HEK293 (cell line): Measurements from ENCODE around the gene CHERP.

Experiments used
- CTCF ChIA-PET: fragments of 350-600 bp; formaldehyde crosslinking; extraction: SDS; loops from one replicate; lab custom pipeline; 2021; ENCODE audit warnings: antibody characterized with exemption; lab: Yijun Ruan, JAX
- POLR2A ChIA-PET: fragments of 300-600 bp; formaldehyde crosslinking; extraction: SDS; loops from one replicate; lab custom pipeline; 2020; ENCODE audit warnings: antibody characterized with exemption, inconsistent platforms; lab: Yijun Ruan, JAX
- H3K27ac ChIP-seq: fragments of 200-500 bp; sonication (Bioruptor generic); 2 replicates; pipeline ENCODE4 v1.5.1; 2014; ENCODE audit warnings: low read depth, low read length, control low read depth, inconsistent platforms; ENCODE audit errors: extremely low read depth
- H3K36me3 ChIP-seq, 2 experiments: fragments of 200-500 bp in 1 of 2; sonication (Bioruptor generic) in 1 of 2; 1 replicate in 1 of 2; 2 replicates in 1 of 2; pipeline ENCODE4 v1.5.1; 2014 to 2017; ENCODE audit warnings: inconsistent platforms in 2 of 2, low read length in 2 of 2; ENCODE audit not compliant: control insufficient read depth in 2 of 2, insufficient read depth in 1 of 2
- H3K4me1 ChIP-seq: fragments of 200-500 bp; sonication (Bioruptor generic); 2 replicates; pipeline ENCODE4 v1.5.1; 2014; ENCODE audit warnings: mild to moderate bottlenecking, low read length, inconsistent platforms; ENCODE audit not compliant: control insufficient read depth, insufficient read depth
- H3K4me3 ChIP-seq: 2 replicates; pipeline ENCODE4 v1.5.1; 2011; ENCODE audit warnings: low read depth, mild to moderate bottlenecking, control low read depth, low read length, moderate library complexity
- H3K9me3 ChIP-seq: fragments of 200-500 bp; sonication (Bioruptor generic); 2 replicates; pipeline ENCODE4 v1.5.1; 2014; ENCODE audit warnings: low read depth, low read length, inconsistent platforms; ENCODE audit not compliant: control insufficient read depth, insufficient read depth
- HOXC10 ChIP-seq: sonication (generic); formaldehyde crosslinking; IDR thresholded peaks from 2 replicates; pipeline ENCODE4 v1.8.1; 2023; ENCODE audit warnings: mild to moderate bottlenecking, missing genetic modification reagents
- REPIN1 ChIP-seq: fragments of 450-650 bp; formaldehyde crosslinking; IDR thresholded peaks from 2 replicates; pipeline ENCODE4 v1.5.1; 2017; ENCODE audit warnings: missing biosample characterization, missing genetic modification characterization, low read depth
- SETDB1 ChIP-seq: IDR thresholded peaks from one replicate; pipeline ENCODE4 v1.6.1; 2017; ENCODE audit warnings: mild to moderate bottlenecking, low read length, moderate library complexity, mixed read lengths; ENCODE audit not compliant: insufficient read length
- ZNF138 ChIP-seq: fragments of 450-650 bp; formaldehyde crosslinking; IDR thresholded peaks from 2 replicates; pipeline ENCODE4 v1.5.1; 2016; ENCODE audit warnings: missing biosample characterization, missing genetic modification characterization, borderline replicate concordance
- ZNF146 ChIP-seq: fragments of 450-650 bp; formaldehyde crosslinking; IDR thresholded peaks from 2 replicates; pipeline ENCODE4 v1.5.1; 2016; ENCODE audit warnings: missing biosample characterization, missing genetic modification characterization
- ZNF16 ChIP-seq: fragments of 450-650 bp; formaldehyde crosslinking; IDR thresholded peaks from 2 replicates; pipeline ENCODE4 v1.5.1; 2016; ENCODE audit warnings: low read depth, missing biosample characterization, missing genetic modification characterization
- ZNF223 ChIP-seq: fragments of 450-650 bp; formaldehyde crosslinking; IDR thresholded peaks from 2 replicates; pipeline ENCODE4 v1.5.1; 2016; ENCODE audit warnings: missing biosample characterization, missing genetic modification characterization
- ZNF335 ChIP-seq: fragments of 450-650 bp; formaldehyde crosslinking; conservative IDR thresholded peaks from 2 replicates; pipeline ENCODE4 v1.5.1; 2016; ENCODE audit warnings: missing biosample characterization, missing genetic modification characterization
- ZNF510 ChIP-seq: fragments of 450-650 bp; formaldehyde crosslinking; IDR thresholded peaks from 2 replicates; pipeline ENCODE4 v1.5.1; 2018; ENCODE audit warnings: mild to moderate bottlenecking, missing genetic modification characterization, missing biosample characterization; ENCODE audit not compliant: insufficient replicate concordance
- ZNF549 ChIP-seq: fragments of 450-650 bp; IDR thresholded peaks from 2 replicates; pipeline ENCODE4 v1.5.1; 2018; ENCODE audit warnings: missing biosample characterization, missing genetic modification characterization, mild to moderate bottlenecking, inconsistent platforms, moderate library complexity
- ZNF747 ChIP-seq: fragments of 450-650 bp; formaldehyde crosslinking; IDR thresholded peaks from 2 replicates; pipeline ENCODE4 v1.5.1; 2016; ENCODE audit warnings: missing biosample characterization, missing genetic modification characterization
- ZNF768 ChIP-seq: fragments of 450-650 bp; formaldehyde crosslinking; IDR thresholded peaks from 2 replicates; pipeline ENCODE4 v1.5.1; 2018; ENCODE audit warnings: missing biosample characterization, mild to moderate bottlenecking, missing genetic modification characterization
- ZNF837 ChIP-seq: fragments of 450-650 bp; formaldehyde crosslinking; IDR thresholded peaks from 2 replicates; pipeline ENCODE4 v1.5.1; 2016; ENCODE audit warnings: missing biosample characterization, missing genetic modification characterization
- ZSCAN30 ChIP-seq: fragments of 450-650 bp; IDR thresholded peaks from 2 replicates; pipeline ENCODE4 v1.5.1; 2018; ENCODE audit warnings: missing biosample characterization, mild to moderate bottlenecking, missing genetic modification characterization, moderate library complexity
- TF ChIP-seq, protein P1 (sequence below): fragments of 450-650 bp; formaldehyde crosslinking; IDR thresholded peaks from 2 replicates; pipeline ENCODE4 v1.5.1; 2017; ENCODE audit warnings: missing biosample characterization, missing genetic modification characterization
- TF ChIP-seq, protein P2 (sequence below): fragments of 450-650 bp; formaldehyde crosslinking; IDR thresholded peaks from 2 replicates; pipeline ENCODE4 v1.5.1; 2016; ENCODE audit warnings: missing biosample characterization, missing genetic modification characterization
- TF ChIP-seq, protein P3 (sequence below): fragments of 450-650 bp; formaldehyde crosslinking; IDR thresholded peaks from 2 replicates; pipeline ENCODE4 v1.5.1; 2016; ENCODE audit warnings: missing biosample characterization, missing genetic modification characterization
- TF ChIP-seq, protein P4 (sequence below): fragments of 450-650 bp; formaldehyde crosslinking; IDR thresholded peaks from 2 replicates; pipeline ENCODE4 v1.5.1; 2016; ENCODE audit warnings: missing biosample characterization, missing genetic modification characterization, borderline replicate concordance
- TF ChIP-seq, protein P5 (sequence below): fragments of 450-650 bp; formaldehyde crosslinking; IDR thresholded peaks from 2 replicates; pipeline ENCODE4 v1.5.1; 2016; ENCODE audit warnings: missing biosample characterization, missing genetic modification characterization, low read depth

Gene CHERP

DNA sequence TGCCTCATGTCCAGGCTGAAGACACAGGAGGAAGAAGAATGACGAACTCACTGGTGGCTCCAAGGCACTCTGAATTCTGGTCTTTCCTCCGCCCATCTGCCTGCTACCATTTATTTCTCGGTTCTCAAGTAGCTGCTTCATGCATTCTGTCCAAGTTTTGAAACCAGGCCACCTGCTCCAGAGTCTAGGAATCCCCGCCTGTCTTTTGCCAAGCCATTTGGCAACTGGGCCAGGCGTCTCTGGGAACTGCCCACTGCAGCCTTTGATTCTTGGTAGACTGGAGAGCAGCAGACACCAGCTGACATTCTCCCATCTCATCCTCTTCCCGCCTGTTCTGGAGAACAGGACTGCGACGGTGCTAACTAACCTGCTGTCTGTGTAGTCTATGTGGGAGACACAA is 19.1 kb upstream of the CHERP start:
- Histone ChIP-seq H3K27ac (no peak overlapping the region), H3K4me1 (no peaks in the 10 kb centered on the region), H3K36me3 (peaks cover 38 to 65% of the 10 kb centered on the region in 2 experiments; a peak in 2 of 3 replicates), H3K4me3 (no peak overlapping the region), H3K9me3 (no peaks in the 10 kb centered on the region)
- ChIA-PET CTCF (interaction anchor here (0.5 to 1.2 kb wide), 2 partner anchors 86 to 120 kb away, joined by 3 to 4 read pairs; no protein-coding TSS in a partner anchor), POLR2A (no interaction called here)
- TF ChIP-seq, protein P1, sequence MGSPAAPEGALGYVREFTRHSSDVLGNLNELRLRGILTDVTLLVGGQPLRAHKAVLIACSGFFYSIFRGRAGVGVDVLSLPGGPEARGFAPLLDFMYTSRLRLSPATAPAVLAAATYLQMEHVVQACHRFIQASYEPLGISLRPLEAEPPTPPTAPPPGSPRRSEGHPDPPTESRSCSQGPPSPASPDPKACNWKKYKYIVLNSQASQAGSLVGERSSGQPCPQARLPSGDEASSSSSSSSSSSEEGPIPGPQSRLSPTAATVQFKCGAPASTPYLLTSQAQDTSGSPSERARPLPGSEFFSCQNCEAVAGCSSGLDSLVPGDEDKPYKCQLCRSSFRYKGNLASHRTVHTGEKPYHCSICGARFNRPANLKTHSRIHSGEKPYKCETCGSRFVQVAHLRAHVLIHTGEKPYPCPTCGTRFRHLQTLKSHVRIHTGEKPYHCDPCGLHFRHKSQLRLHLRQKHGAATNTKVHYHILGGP (tag by site-specific recombination): no peak
- TF ChIP-seq ZSCAN30 (tag by site-specific recombination) (no peak), ZNF146 (tag by site-specific recombination) (no peak), ZNF747 (tag by site-specific recombination) (no peak), ZNF16 (no peak), REPIN1 (tag by site-specific recombination) (no peak), ZNF768 (tag by site-specific recombination) (no peak), HOXC10 (CRISPR knock-in tag) (no peak), ZNF223 (tag by site-specific recombination) (no peak), ZNF837 (tag by site-specific recombination) (no peak), ZNF138 (tag by site-specific recombination) (no peak)
- TF ChIP-seq, protein P2, sequence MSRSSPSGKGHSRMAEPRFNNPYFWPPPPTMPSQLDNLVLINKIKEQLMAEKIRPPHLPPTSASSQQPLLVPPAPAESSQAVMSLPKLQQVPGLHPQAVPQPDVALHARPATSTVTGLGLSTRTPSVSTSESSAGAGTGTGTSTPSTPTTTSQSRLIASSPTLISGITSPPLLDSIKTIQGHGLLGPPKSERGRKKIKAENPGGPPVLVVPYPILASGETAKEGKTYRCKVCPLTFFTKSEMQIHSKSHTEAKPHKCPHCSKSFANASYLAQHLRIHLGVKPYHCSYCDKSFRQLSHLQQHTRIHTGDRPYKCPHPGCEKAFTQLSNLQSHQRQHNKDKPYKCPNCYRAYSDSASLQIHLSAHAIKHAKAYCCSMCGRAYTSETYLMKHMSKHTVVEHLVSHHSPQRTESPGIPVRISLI (tag by site-specific recombination): no peak
- TF ChIP-seq, protein P3, sequence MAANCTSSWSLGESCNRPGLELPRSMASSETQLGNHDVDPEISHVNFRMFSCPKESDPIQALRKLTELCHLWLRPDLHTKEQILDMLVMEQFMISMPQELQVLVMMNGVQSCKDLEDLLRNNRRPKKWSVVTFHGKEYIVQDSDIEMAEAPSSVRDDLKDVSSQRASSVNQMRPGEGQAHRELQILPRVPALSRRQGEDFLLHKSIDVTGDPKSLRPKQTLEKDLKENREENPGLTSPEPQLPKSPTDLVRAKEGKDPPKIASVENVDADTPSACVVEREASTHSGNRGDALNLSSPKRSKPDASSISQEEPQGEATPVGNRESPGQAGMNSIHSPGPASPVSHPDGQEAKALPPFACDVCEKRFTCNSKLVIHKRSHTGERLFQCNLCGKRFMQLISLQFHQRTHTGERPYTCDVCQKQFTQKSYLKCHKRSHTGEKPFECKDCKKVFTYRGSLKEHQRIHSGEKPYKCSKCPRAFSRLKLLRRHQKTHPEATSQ (tag by site-specific recombination): no peak
- TF ChIP-seq, protein P4, sequence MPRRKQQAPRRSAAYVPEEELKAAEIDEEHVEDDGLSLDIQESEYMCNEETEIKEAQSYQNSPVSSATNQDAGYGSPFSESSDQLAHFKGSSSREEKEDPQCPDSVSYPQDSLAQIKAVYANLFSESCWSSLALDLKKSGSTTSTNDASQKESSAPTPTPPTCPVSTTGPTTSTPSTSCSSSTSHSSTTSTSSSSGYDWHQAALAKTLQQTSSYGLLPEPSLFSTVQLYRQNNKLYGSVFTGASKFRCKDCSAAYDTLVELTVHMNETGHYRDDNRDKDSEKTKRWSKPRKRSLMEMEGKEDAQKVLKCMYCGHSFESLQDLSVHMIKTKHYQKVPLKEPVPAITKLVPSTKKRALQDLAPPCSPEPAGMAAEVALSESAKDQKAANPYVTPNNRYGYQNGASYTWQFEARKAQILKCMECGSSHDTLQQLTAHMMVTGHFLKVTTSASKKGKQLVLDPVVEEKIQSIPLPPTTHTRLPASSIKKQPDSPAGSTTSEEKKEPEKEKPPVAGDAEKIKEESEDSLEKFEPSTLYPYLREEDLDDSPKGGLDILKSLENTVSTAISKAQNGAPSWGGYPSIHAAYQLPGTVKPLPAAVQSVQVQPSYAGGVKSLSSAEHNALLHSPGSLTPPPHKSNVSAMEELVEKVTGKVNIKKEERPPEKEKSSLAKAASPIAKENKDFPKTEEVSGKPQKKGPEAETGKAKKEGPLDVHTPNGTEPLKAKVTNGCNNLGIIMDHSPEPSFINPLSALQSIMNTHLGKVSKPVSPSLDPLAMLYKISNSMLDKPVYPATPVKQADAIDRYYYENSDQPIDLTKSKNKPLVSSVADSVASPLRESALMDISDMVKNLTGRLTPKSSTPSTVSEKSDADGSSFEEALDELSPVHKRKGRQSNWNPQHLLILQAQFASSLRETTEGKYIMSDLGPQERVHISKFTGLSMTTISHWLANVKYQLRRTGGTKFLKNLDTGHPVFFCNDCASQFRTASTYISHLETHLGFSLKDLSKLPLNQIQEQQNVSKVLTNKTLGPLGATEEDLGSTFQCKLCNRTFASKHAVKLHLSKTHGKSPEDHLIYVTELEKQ: no peak

DNA sequence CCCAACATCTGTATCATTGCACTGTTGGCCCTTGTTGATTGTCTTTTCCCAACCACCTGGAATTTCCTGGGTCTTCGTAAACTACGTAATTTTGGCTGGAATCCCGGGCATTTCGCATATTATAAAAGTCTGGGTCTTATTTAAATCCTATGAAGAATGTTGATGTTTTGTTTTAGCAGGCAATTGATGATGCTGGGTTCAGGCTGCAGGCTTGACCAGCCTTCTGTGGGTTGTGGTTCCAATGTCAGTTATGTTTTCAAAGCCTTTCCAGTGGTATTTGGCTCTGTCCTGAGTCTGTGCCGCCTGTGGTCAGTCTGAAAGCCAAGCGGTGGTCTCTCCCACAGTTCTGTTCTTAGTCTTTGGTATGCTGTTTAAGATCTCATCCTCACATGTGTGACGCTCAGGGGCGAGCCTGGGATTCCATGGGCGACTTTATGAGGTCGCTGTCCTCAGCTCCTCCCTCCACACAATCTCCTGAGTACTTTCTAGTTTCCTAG is 17.6 kb upstream of the CHERP start:
- Histone ChIP-seq H3K4me3 (no peak overlapping the region), H3K36me3 (peaks cover 33 to 66% of the 10 kb centered on the region in 2 experiments; a peak in 2 of 3 replicates), H3K27ac (no peak overlapping the region), H3K9me3 (no peaks in the 10 kb centered on the region), H3K4me1 (no peaks in the 10 kb centered on the region)
- ChIA-PET CTCF (interaction anchor here (0.7 kb wide), 1 partner anchor 11 kb away, joined by 3 read pairs; no protein-coding TSS in a partner anchor), POLR2A (no interaction called here)
- TF ChIP-seq ZNF549 (tag by site-specific recombination): no peak
- TF ChIP-seq SETDB1: no peak
- no peak for TF ChIP-seq ZNF335 (tag by site-specific recombination)
- TF ChIP-seq, protein P5, sequence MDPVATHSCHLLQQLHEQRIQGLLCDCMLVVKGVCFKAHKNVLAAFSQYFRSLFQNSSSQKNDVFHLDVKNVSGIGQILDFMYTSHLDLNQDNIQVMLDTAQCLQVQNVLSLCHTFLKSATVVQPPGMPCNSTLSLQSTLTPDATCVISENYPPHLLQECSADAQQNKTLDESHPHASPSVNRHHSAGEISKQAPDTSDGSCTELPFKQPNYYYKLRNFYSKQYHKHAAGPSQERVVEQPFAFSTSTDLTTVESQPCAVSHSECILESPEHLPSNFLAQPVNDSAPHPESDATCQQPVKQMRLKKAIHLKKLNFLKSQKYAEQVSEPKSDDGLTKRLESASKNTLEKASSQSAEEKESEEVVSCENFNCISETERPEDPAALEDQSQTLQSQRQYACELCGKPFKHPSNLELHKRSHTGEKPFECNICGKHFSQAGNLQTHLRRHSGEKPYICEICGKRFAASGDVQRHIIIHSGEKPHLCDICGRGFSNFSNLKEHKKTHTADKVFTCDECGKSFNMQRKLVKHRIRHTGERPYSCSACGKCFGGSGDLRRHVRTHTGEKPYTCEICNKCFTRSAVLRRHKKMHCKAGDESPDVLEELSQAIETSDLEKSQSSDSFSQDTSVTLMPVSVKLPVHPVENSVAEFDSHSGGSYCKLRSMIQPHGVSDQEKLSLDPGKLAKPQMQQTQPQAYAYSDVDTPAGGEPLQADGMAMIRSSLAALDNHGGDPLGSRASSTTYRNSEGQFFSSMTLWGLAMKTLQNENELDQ (tag by site-specific recombination): no peak
- TF ChIP-seq ZNF510 (tag by site-specific recombination): no peak
